K562 (cell line): ENCODE results near the gene DCLK1.

ENCODE experiments used
- CREB1 ChIP-seq, 2 experiments: sonication (generic) in 1 of 2; formaldehyde crosslinking in 1 of 2; IDR thresholded peaks; 2 replicates each; pipeline versions ENCODE4 v1.6.1 to v1.8.0; 2012 to 2022; ENCODE audit warnings: inconsistent platforms in 1 of 2, mild to moderate bottlenecking in 1 of 2, missing genetic modification reagents in 1 of 2, moderate library complexity in 1 of 2
- RFX1 ChIP-seq: fragments of 450-650 bp; IDR thresholded peaks from 2 replicates; pipeline ENCODE4 v1.6.1; 2016; ENCODE audit warnings: mild to moderate bottlenecking, moderate library complexity

- TF ChIP-seq CREB1 (IDR thresholded peaks at IDR 0.05) = no peak
- no peak for TF ChIP-seq CREB1 (CRISPR knock-in tag; IDR thresholded peaks at IDR 0.05)
- TF ChIP-seq RFX1 = no peak
Measured at GRCh38 chr13:35824825-35825224, 306.4 kb downstream of the DCLK1 start.
